Fibroblast of skin of abdomen (primary cell): ENCODE data around the gene SMAD3.
"Not testable (repeated sequence)": the region's sequence is repeated elsewhere in the genome, so short reads cannot be mapped to it uniquely, and the experiment has no call there.

Source experiments
- DNase-seq: peaks from one replicate; pipeline ENCODE4 v3.0.0-alpha.2; 2013

Gene SMAD3

DNA sequence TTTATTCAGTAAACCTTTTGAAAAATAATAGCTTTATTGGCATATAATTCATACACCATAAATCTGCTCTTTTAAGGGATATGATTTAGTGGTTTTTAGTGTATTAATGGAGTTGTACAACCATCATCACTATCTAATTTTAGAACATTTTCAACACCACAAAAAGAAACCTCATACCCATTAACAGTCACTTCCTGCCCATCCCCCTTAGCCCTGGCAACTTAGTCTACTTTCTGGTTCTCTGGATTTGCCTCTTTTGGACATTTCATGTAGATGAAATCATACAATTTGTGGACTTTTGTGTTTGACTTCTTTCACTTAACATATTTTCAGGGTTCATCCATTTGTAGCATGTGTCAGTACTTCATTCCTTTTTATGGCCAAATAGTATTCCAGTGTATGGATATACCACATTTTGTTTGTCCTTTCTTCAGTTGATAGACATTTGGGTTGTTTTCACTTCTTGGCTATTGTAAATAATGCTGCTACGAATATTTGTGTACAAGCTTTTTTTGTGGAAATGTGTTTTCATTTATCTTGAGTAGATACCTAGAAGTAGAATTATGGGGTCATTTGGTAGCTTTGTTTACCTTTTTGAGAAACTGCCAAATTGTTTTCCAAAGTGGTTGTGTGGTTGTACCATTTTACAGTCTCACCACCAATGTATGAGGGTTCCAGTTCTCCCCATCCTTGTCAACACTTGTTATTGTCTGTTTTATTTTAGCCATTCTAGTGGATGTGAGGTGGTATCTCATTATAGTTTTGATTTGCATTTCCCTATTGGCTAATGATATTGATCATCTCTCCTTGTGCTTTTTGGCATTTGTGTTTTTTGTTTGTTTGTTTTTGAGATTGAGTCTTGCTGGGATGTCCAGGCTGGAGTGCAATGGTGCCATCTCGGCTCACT lies 45.8 kb downstream of the SMAD3 start:
- DNase-seq: peak; percentile 49

DNA sequence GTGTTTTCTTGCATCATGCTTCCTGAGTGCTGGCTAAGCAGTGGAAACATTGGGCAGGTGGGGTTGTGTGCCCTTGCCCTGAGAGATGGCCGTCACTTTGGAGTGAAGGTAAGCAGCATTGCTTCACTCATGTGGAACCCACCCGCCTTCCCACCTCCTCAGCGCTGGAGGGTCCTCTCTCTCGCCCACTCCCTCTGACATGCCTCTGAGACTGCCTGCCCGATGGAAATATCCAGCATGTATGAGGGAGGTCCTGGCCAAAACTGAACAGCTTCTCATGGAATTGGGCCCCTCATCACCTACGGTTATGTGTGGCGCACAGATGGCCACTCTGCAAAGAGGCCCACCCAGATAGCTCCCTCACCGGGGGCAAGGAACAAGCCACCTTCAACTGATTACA lies 48.6 kb downstream of the SMAD3 start:
- no peak for DNase-seq

DNA sequence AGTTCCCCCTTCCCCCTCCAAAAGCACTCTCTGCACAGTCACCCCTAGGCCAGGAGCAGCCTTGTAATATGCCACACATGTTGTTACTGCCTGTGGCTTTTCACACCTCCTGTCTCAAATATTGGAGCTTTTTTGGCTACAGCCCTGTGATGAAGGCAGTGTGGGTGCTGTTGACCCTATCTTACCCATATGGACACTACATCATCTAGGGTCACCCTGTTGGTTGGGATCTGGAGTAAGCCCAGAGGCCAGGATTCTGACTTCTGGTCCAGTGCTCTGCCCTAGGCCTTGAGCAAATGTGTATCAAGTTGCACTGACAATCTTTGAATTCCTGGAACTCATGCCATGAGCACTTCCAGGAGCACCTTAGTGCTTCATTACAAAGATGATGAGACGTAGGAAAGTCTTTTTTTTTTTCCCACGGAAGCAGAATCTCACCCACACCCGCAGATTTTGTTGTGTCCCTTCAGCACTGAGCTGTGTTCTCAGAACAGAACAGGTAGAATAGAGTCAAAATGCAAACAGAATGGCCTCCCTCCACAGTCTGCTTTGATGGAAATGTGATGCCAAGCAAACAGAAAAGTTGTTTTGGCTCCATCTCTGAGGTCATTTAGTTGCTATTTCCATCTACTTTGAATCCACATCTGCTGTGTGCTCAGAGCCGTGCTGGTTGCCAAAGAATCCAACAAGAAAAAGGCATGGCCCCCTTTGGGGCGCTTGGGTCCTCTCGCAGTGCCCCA lies 49.6 kb downstream of the SMAD3 start:
- DNase-seq: no peak

DNA sequence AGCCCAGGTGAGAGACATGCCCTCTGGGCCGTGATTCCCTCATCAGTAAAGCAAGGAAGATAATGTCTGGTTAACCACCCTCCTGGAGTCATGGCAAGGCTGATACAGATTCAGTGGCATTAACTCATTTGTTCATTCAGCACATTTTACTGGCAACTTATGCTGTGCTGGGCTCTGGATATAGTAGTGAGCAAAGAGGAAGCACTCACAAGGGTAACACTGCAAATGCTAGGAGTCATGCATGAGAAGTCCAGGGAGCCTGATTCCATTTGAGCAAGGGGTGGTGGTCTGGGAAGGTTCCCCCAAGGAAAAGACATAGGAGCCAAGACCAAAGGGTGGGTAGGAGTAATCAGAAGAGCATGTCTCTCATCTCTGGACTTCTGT lies 50.2 kb downstream of the SMAD3 start:
- no peak for DNase-seq

DNA sequence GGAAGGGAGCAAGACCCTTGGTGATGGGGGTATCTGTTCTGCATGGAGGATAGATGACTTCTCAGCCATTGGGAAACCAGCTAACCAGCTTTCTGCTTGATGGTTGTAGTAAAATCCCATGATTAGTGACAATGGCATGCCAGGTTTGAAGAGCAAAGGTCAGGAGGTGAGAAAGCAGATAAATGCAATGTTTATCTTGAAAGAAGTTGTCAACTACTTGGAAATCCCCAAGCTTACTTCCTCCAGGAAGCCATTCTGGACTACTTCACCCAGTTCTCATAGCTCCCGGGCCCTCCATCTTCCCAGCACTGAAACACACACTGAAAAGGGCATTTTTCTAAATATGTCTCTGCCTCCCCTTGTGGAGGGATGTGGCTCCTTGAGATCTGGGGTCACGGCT lies 51.3 kb downstream of the SMAD3 start:
- no peak for DNase-seq

DNA sequence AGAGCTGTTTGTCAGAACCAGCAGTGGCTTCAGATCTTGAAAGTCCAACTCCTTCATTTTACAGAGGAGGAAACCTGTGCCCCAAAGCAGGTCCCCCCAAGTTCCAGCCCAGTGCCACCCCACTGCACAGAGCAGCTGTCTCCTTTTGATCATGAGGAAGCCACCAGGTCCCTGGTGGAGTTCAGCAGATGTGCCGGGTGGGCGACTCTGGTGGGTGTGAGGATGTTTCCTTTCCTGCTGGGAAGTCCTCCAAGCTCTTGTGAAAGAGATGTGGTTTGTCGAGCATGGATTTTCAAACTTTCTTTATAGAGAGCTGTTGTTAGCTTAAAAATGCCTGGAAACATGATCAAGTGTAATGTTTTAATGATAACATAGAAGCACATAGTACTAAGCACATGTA lies 52.0 kb downstream of the SMAD3 start:
- peak; percentile 71 for DNase-seq

DNA sequence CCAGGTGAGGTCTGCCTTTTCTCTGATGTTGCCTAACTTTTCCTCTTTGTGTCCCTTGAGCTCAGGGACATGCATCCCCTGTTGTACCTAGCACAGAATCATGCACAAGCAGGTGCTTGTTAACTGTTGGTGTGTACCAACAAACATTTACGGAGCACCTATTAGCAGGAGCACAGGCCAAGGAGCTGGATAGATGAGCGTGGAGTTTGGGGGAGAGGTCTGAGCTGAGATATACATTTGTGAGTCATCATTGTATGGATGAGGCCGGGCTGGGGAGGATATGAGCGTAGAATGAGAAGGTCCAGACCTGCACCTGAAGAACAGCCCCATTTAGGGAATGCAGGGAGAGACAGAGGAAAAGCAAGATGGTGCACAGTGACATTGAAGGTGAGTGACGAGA lies 53.4 kb downstream of the SMAD3 start:
- DNase-seq: no peak

DNA sequence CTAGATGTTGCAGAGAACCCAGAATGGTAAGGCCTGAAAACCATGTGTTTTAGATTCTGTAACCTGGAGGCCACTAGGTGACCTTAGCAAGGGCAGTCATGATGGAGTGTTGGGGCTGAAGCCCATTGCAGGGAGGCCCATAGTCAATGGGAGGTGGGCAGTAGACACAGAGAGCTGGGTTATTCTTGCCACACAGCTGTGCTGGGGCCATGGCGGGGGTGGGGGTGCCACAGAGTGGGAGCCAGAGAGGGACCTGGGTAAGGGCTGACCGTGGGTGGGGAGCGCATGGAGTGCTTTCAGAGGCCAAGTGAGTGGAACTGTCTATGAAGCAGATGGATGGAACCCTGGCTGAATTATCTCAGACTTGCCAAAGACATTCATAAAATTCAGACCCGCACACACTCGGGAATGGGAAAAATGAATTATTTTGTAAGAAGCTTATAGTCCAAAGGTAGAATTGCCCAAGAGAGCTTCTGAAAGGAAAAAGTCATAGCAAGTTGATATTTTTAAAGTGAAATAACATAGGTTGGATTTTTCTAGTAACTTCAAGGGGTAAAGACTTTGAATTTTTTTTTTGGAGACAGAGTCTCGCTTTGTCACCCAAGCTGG lies 53.9 kb downstream of the SMAD3 start:
- DNase-seq: no peak

DNA sequence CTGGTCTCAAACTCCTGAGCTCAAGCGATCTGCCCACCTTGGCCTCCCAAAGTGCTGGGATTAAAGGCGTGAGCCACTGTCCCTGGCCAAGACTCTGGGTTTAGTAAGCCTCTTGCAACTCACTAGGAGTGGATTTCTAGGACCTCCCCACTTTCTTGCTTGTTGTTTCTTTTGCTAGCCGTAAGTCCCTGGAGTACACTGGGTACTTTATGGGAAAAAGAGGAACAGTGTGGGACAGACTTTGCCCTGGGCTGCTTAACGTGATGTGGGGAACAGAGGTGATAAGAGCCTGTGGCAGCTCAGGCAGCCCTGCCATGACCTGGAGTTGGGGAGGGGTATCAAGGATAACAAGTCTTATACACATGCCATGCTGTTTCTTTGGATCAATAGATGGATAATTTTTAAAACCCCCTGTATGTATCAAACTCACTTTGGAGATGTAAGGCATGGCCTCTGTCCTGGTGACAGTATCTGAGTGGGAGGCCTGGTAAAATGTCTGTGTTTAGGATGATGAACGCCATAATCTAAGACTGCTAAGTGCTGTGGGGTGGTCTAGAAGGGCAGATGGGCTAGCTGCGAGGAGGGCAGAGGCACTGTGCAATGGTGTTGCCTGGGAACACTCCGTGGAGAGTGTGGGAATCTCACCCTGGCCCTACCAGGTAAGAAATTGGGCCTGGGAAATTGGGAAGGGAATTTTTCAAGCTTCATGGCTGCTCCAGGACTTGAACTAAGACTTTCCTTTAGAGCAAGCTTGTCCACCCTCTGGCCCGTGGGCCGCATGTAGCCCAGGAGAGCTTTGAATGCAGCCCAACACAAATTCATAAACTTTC lies 54.8 kb downstream of the SMAD3 start:
- DNase-seq: no peak

DNA sequence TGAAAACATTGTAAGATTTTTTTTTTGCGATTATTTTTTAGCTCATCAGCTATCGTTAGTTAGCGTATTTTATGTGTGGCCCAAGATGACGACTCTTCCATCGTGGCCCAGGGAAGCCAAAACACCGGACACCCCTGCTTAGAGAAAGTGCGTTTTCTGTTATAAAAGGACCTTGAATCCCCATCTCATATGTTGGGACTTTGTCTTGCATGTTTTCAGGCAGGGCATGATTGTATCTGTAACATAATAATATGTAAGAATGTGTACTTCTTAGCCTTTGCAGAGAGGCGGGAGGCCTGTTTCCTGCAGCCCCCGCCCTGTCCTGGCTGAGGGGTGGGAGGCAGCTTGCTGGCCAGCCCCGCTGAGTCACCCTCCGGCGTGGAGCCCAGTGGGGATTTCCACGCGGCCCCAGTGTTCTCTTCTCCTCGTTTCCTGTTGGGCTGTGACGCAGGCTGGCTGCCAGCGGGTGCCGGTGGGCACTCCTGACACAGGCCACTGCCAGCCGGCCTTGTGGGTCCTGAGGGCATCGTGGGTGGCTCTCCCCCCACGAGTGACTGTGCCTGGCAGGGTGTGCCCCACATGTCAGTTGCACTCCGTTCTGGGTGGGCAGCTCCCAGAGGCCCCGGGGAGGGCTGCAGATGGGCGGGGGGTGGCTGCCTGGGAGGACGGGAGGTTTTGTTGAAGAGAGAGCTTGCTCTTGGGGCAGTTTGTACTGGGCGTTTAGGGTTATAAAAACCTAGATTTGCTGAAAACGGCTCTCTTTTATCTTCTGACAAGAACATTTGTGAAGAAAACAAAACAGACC lies 55.6 kb downstream of the SMAD3 start:
- peak; percentile 77 for DNase-seq

DNA sequence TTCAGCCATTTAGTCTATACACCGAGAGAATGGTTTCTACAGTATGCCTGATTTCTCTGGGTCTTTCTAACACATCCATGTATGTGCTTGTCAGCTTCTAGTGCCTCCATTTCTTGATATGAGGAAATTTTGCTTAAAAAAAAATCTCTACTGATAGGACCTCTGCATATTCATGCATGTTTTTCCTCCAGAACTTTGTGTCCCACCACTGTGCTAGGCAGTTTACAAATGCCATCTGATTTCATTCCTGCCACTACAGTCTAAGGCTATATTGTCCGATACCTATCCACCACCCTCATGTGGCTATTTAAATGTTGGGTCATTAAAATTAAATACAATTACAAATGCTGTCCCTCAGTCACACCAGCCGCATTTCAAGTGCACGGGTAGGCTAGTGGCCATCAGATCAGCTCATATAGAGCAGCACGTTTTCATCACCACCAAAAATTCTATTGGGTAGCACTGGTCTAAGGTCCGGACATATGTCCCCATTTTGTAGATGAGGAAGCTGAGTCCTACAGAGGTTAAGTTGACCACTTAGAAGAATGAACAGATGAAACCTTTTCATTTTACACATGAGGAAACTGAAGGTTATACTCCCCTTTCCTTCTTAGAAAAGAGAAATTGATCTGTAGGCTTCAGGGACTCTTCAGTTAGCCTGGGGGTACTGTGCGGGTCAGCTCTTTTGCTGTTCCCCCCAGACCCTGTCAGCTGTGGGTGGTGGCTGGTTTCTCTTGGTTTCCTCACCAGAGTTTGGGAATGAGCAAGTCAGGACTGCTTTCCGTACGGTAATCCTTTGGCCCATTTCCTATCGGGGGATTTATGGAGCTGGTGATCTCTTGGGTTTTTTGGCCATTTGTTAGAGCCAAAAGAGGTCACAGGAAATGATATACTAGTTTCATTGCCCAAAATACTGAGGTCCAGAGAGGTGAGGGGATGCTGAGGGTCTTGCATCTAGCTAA lies 56.5 kb downstream of the SMAD3 start:
- no peak for DNase-seq

DNA sequence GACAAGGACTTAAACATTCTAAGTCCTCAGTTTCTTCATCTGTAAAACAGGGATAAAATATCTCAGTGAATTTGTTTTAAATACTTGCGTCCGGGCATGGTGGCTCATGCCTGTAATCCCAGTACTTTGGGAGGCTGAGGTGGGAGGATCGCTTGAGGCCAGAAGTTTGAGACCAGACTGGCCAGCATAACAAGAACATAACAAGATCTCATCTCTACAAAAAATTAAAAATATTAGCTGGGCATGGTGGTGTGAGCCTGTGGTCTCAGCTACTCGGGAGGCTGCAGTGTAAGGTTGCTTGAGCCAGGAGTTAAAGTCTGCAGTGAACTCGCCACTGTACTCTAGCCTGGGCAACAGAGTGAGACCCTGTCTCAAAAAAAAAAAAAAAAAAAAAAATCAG lies 57.4 kb downstream of the SMAD3 start:
- DNase-seq: not testable (repeated sequence)

DNA sequence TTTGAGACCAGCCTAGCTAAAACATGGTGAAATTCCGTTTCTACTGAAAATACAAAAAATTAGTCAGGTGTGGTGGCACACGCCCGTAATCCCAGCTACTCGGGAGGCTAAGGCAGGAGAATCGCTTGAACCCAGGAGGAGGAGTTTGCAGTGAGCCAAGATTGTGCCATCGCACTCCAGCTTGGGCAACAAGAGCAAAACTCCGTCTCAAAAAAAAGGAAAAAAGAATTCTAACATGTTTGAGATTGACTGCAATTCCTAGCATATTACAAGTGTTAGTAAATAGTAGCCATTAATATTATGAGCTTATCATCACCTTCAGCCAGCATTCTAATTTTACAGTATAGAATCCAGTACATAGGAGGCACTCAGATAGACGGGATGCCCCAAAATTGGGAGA lies 57.9 kb downstream of the SMAD3 start:
- DNase-seq: not testable (repeated sequence)

DNA sequence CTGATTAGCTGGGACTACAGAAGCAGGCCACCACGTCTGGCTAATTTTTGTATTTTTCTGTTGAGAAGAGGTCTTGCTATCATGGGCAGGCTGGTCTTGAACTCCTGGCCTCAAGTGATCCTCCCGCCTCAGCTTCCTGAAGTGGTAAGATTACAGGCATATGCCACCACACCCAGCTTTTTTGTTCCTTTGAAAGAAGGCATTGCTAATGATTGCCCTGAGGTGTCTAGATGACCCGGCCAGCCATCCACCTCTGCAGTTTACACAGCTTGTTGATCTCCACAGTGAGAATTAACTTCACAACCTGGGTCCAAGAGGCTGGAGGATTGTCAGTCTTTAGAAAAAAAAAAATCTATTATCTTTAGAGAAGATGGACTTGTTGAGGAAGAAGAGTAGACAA lies 58.7 kb downstream of the SMAD3 start:
- DNase-seq: no peak

DNA sequence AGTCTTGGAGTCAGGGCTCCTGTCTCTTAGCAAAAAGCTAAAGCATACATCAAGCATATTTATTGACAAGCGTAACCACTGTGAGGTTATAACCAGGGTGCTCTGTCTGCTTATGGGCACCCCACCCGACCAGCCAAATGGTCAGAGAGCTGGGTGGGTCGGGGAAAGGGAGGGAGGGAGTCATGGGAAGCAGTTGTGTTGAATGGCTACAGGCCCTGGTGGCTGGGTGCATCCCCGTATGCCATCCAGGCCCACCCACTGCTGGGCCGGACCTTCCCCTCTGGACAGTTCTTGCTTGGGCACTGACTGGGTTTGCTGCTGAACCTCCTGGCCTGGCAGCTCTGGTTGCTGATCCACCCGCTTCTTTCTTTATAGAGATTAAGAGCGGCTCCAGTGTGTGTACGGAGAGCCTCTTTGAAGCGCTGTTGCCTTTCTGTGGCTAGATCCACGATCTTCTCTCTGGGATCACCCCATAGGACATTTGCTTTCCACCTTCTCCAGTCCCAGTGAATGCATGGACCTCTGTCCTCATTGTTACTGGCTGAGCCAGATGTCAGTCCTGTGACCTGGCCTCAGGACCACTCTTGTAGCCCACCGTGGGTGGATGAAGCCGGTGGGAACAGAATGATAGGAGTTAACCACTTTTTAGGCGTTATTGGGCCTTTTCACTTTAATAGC lies 59.6 kb downstream of the SMAD3 start:
- DNase-seq: no peak

DNA sequence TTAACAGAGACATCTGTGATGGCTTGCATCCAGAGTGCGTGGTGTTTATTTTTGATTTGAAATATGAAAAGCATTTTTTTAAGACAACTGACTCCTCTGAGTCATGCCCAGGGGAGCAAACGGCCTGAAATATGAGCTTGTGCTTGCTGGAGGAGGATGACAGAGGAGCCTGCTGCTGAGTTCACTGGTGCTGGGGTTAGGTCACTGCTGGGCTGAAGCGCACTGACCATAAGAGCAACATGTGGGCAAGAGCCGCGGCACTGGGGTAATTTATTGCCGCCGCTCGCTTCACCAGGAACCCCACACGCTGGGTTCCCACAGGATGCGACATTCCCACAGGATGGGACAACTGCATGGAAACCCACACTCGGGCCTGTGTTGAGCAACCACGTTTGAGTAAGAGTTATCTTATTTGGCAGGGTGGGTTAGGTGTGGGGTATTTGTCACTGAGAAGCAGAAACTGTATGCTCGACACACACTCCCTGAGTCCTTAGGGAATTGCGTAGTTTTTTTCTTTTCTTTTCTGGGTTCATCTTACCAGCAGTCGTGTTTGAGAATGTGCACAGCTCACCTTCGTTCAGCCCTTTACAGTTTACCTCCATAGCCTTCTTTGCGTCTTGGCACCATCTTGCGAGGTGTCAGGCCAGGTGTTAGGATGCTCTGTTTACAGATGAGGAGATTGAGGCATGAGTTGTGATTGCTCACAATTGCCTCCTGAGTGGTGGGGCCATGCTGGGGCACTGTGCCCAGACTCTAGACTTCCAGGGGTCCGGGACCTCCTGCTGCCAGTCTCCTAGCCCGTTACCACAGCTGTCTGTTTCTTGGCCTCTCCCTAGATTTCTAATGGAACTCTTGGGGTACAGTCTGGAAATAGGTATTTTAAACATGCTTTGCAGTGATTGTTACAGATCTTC lies 60.4 kb downstream of the SMAD3 start:
- DNase-seq: peak; percentile 95

DNA sequence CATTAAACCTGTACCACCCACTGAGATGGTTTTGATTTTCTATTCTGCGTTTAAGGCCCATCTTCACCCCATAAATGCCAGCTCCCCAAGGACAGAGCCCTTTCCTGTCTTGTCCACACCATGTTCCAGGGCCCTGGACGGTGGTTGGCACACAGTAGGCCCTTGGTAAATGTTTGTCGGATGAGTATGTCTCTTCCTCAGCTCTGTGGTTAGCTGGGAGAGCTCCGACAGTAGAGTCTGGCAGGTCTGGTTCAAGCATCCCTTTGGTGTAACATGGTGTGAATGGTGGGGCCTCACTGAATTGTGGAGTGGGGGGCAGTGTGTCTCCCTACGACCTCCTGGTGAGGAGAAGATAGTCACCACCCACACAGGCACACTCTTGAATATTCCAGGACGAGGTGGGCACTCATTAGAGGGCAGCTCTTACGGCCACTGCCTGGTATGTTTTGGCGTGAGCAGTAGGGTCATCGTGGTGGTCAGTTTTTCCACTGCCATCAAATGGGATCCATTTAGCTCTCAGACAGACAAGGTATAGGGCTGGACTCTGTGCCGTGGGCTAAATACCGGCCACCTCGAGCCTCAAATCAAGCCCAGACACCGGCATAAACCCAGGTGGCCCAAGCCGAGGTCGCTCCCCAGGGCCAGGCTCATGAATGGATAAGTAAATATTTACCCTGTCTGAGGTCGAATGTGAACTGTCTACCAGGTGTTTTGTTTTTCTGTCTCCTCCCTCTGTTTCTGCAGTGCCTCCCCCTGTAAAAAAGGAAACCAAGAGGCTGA lies 61.3 kb downstream of the SMAD3 start:
- no peak for DNase-seq

DNA sequence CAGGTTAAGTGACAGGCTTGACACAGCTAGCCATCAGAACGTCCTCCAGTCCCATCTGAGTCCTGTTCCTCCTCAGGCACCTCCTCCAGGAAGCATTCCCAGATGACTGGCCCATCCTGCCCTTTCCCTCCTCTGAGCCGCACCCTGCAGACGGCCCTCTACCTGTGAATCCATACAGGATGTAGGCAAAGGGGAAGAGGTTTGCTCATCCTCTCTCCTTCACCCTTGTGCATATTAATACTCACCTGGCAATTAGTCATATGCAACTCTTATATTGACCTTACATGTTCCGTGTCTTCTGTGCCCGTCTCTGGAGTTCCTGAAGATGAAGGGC lies 61.9 kb downstream of the SMAD3 start:
- DNase-seq: no peak
